IMR-90 (cell line): ENCODE measurements around the gene GNB5.

Experiments
- CHD1 ChIP-seq: IDR thresholded peaks from 2 replicates; pipeline ENCODE4 v1.6.1; 2012; ENCODE audit warnings: low read depth, low read length, improper control_type of control experiment
- MAZ ChIP-seq: IDR thresholded peaks from 2 replicates; pipeline ENCODE4 v1.6.1; 2012; ENCODE audit warnings: low read depth, mild to moderate bottlenecking, low read length, improper control_type of control experiment, moderate library complexity, borderline replicate concordance
- SMC3 ChIP-seq: fragments of 150-350 bp; IDR thresholded peaks from 2 replicates; pipeline ENCODE4 v1.6.1; 2016; ENCODE audit warnings: low read depth, mild to moderate bottlenecking, antibody characterized with exemption, low read length, moderate library complexity
- TF ChIP-seq, protein P1 (sequence below): conservative IDR thresholded peaks from 2 replicates; pipeline ENCODE4 v1.5.1; 2012; ENCODE audit warnings: mild to moderate bottlenecking, low read depth, low read length, improper control_type of control experiment

- TF ChIP-seq, protein P1, sequence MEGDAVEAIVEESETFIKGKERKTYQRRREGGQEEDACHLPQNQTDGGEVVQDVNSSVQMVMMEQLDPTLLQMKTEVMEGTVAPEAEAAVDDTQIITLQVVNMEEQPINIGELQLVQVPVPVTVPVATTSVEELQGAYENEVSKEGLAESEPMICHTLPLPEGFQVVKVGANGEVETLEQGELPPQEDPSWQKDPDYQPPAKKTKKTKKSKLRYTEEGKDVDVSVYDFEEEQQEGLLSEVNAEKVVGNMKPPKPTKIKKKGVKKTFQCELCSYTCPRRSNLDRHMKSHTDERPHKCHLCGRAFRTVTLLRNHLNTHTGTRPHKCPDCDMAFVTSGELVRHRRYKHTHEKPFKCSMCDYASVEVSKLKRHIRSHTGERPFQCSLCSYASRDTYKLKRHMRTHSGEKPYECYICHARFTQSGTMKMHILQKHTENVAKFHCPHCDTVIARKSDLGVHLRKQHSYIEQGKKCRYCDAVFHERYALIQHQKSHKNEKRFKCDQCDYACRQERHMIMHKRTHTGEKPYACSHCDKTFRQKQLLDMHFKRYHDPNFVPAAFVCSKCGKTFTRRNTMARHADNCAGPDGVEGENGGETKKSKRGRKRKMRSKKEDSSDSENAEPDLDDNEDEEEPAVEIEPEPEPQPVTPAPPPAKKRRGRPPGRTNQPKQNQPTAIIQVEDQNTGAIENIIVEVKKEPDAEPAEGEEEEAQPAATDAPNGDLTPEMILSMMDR, result no peak
- TF ChIP-seq CHD1 (no peak), MAZ (no peak), SMC3 (no peak)
These were observed 47.0 kb upstream of the GNB5 start for GRCh38 chr15:52238149-52238548.
